CD4-positive, alpha-beta memory T cell (primary cell): Measurements from ENCODE around the gene MICAL2. TPM values are rescaled to one million over a fixed set of nuclear protein-coding genes. Genes with fewer than 3 reads are reported as not detected.

Experiments
- CTCF ChIA-PET: fragments of 350-600 bp; sonication (Branson Sonifier 250); formaldehyde crosslinking; loops from one replicate; lab custom pipeline; 2021; ENCODE audit warnings: inconsistent platforms; ENCODE audit not compliant: partially characterized antibody; lab: Charles Lee
- POLR2A ChIA-PET: fragments of 350-600 bp; sonication (Branson Sonifier 250); formaldehyde crosslinking; loops from one replicate; lab custom pipeline; 2021; ENCODE audit not compliant: partially characterized antibody; lab: Charles Lee
- DNase-seq, 5 donors: peaks; one replicate each; pipeline versions ENCODE4 v3.0.0 to v3.0.0-alpha.2; 2020 to 2022; ENCODE audit warnings: mixed read lengths in 1 of 5
- H3K27ac ChIP-seq: one replicate; pipeline ENCODE4 v1.7.0; 2013; ENCODE audit warnings: low read depth, low read length
- H3K27me3 ChIP-seq: 2 replicates; pipeline ENCODE4 v1.7.0; 2013; ENCODE audit warnings: mild to moderate bottlenecking, low read length, moderate library complexity; ENCODE audit not compliant: insufficient read depth
- H3K36me3 ChIP-seq: 2 replicates; pipeline ENCODE4 v1.7.0; 2013; ENCODE audit warnings: mild to moderate bottlenecking, low read length, moderate library complexity; ENCODE audit not compliant: insufficient read depth
- H3K4me1 ChIP-seq: 2 replicates; pipeline ENCODE4 v1.7.0; 2013; ENCODE audit warnings: mild to moderate bottlenecking, low read length, moderate library complexity; ENCODE audit not compliant: insufficient read depth
- H3K4me3 ChIP-seq, 2 donors: one replicate each; pipeline ENCODE4 v1.7.0; 2013; ENCODE audit warnings: low read length in 2 of 2, mild to moderate bottlenecking in 1 of 2
- H3K9me3 ChIP-seq, 2 donors: one replicate each; pipeline ENCODE4 v1.7.0; 2013; ENCODE audit warnings: low read length in 2 of 2, control low read depth in 1 of 2; ENCODE audit not compliant: control insufficient read depth in 1 of 2
- H3K27ac Mint-ChIP-seq, 7 donors: one replicate each; pipeline ENCODE4 v1.8.0; 2020 to 2021; ENCODE audit warnings: mixed read lengths in 7 of 7, mild to moderate bottlenecking in 6 of 7, inconsistent platforms in 3 of 7, moderate library complexity in 3 of 7
- H3K27me3 Mint-ChIP-seq, 2 donors: one replicate each; pipeline ENCODE4 v1.8.0; 2020 to 2021; ENCODE audit warnings: mixed read lengths in 2 of 2
- H3K36me3 Mint-ChIP-seq, 2 donors: one replicate each; pipeline ENCODE4 v1.8.0; 2020 to 2021; ENCODE audit warnings: mixed read lengths in 2 of 2, inconsistent platforms in 1 of 2, mild to moderate bottlenecking in 1 of 2
- H3K4me1 Mint-ChIP-seq, 4 donors: one replicate each; pipeline ENCODE4 v1.8.0; 2020 to 2021; ENCODE audit warnings: mixed read lengths in 4 of 4, mild to moderate bottlenecking in 1 of 4
- H3K4me3 Mint-ChIP-seq, 8 donors: one replicate each; pipeline ENCODE4 v1.8.0; 2020 to 2021; ENCODE audit warnings: mixed read lengths in 8 of 8, mild to moderate bottlenecking in 7 of 8, moderate library complexity in 6 of 8, inconsistent platforms in 3 of 8
- H3K9me3 Mint-ChIP-seq, 8 donors: one replicate each; pipeline ENCODE4 v1.8.0; 2020 to 2021; ENCODE audit warnings: mixed read lengths in 8 of 8, mild to moderate bottlenecking in 5 of 8, inconsistent platforms in 3 of 8, moderate library complexity in 1 of 8
- intact Hi-C: fragments of 100-400 bp; cut with micrococcal nuclease; formaldehyde crosslinking; loops from one replicate; pipeline ENCODE4 v1.15.1; 2023
- polyA plus RNA-seq, 2 donors: library from polyadenylated mRNA; unstranded; fragments of 300-500 nt; fragmentation: Illumina TruSeq; gene quantifications; one replicate each; pipeline ENCODE4 v1.2.3, GENCODE V29; 2021
- total RNA-seq, 2 experiments: library from RNA; stranded (reverse); gene quantifications; one replicate each; pipeline ENCODE4 v1.2.3, GENCODE V29; 2021

MICAL2 gene
- total and polyA plus RNA-seq, 4 experiments from 2014 or later: 10.9 to 38.8 (median 28.2) TPM

- Mint-ChIP-seq H3K27ac (no peak overlapping the region), H3K9me3 (peaks cover 0 to 4% (median 0%) of the 10 kb centered on the region in 8 donors), H3K27me3 (peaks cover 0 to 2% of the 10 kb centered on the region in 2 donors), H3K4me1 (peaks cover 7 to 28% (median 19%) of the 10 kb centered on the region in 4 donors), H3K36me3 (peaks cover 3 to 10% of the 10 kb centered on the region in 2 donors), H3K4me3 (no peak overlapping the region)
- Histone ChIP-seq H3K9me3 (no peaks in the 10 kb centered on the region), H3K4me3 (no peak overlapping the region), H3K36me3 (no peaks in the 10 kb centered on the region), H3K27ac (no peak overlapping the region), H3K4me1 (peaks cover 14% of the 10 kb centered on the region), H3K27me3 (no peaks in the 10 kb centered on the region)
- intact Hi-C loops: no loop called here
- ChIA-PET POLR2A (no interaction called here), CTCF (interaction anchor here (1.0 to 17.6 kb wide), 6 partner anchors 9 to 672 kb away, joined by 3 to 540 read pairs (median 28); no protein-coding TSS in a partner anchor)
- DNase-seq: no peak
These were observed 182.4 kb downstream of the MICAL2 start for GRCh38 chr11:12292766-12293165.

GRCh38 chr11:12293486-12293885 is 183.1 kb downstream of the MICAL2 start:
- Mint-ChIP-seq H3K27me3 (peaks cover 0 to 2% of the 10 kb centered on the region in 2 donors), H3K36me3 (peaks cover 3 to 13% of the 10 kb centered on the region in 2 donors), H3K4me1 (peaks cover 6 to 27% (median 17%) of the 10 kb centered on the region in 4 donors), H3K4me3 (no peak overlapping the region), H3K27ac (no peak overlapping the region), H3K9me3 (peaks cover 0 to 12% (median 4%) of the 10 kb centered on the region in 8 donors)
- H3K27ac ChIP-seq: no peak overlapping the region
- H3K36me3 ChIP-seq: no peaks in the 10 kb centered on the region
- intact Hi-C loops: no loop called here
- DNase-seq: no peak
- no peaks in the 10 kb centered on the region for H3K9me3 ChIP-seq
- ChIA-PET CTCF (interaction anchor here (1.1 to 17.6 kb wide), 4 partner anchors 13 to 672 kb away, joined by 3 to 540 read pairs (median 74); no protein-coding TSS in a partner anchor), POLR2A (no interaction called here)
- H3K4me1 ChIP-seq: peaks cover 14% of the 10 kb centered on the region
- H3K4me3 ChIP-seq: no peak overlapping the region
- H3K27me3 ChIP-seq: no peaks in the 10 kb centered on the region

- Histone ChIP-seq H3K4me3 (no peak overlapping the region), H3K4me1 (peaks cover 12% of the 10 kb centered on the region), H3K36me3 (no peaks in the 10 kb centered on the region), H3K27me3 (no peaks in the 10 kb centered on the region), H3K27ac (no peak overlapping the region), H3K9me3 (no peaks in the 10 kb centered on the region)
- ChIA-PET CTCF (interaction anchor here (1.3 kb wide), 1 partner anchor 11 kb away, joined by 4 read pairs; no protein-coding TSS in a partner anchor), POLR2A (no interaction called here)
- Mint-ChIP-seq H3K4me1 (peaks cover 4 to 20% (median 13%) of the 10 kb centered on the region in 4 donors), H3K27ac (no peak overlapping the region), H3K4me3 (no peak overlapping the region), H3K36me3 (peaks cover 6 to 21% of the 10 kb centered on the region in 2 donors), H3K9me3 (peaks cover 0 to 22% (median 11%) of the 10 kb centered on the region in 8 donors), H3K27me3 (peaks cover 0 to 2% of the 10 kb centered on the region in 2 donors)
- no peak for DNase-seq
- intact Hi-C loops: no loop called here
These were observed 184.2 kb downstream of the MICAL2 start for GRCh38 chr11:12294613-12295012.

- H3K9me3 Mint-ChIP-seq: peaks cover 0 to 26% (median 13%) of the 10 kb centered on the region in 8 donors
- no peak overlapping the region for H3K27ac ChIP-seq
These were observed 185.6 kb downstream of the MICAL2 start for GRCh38 chr11:12295943-12296342.

GRCh38 chr11:12298610-12299009 is 188.2 kb downstream of the MICAL2 start:
- Histone ChIP-seq H3K27me3 (no peaks in the 10 kb centered on the region), H3K27ac (no peak overlapping the region), H3K4me3 (no peak overlapping the region), H3K4me1 (no peaks in the 10 kb centered on the region), H3K36me3 (no peaks in the 10 kb centered on the region), H3K9me3 (no peaks in the 10 kb centered on the region)
- no peak overlapping the region for H3K27ac Mint-ChIP-seq
- H3K4me1 Mint-ChIP-seq: no peaks in the 10 kb centered on the region
- ChIA-PET CTCF (no interaction called here), POLR2A (no interaction called here)
- intact Hi-C loops: no loop called here
- no peaks in the 10 kb centered on the region for H3K27me3 Mint-ChIP-seq
- peaks cover 0 to 26% (median 13%) of the 10 kb centered on the region in 8 donors for H3K9me3 Mint-ChIP-seq
- H3K36me3 Mint-ChIP-seq: peaks cover 7 to 18% of the 10 kb centered on the region in 2 donors
- DNase-seq: no peak
- no peak overlapping the region for H3K4me3 Mint-ChIP-seq

More at GRCh38 chr11:12295943-12296342, 185.6 kb downstream of the MICAL2 start:
- peaks cover 0 to 7% (median 3%) of the 10 kb centered on the region in 4 donors for H3K4me1 Mint-ChIP-seq
- no peak overlapping the region for H3K4me3 Mint-ChIP-seq
- H3K36me3 ChIP-seq: no peaks in the 10 kb centered on the region
- H3K27me3 Mint-ChIP-seq: no peaks in the 10 kb centered on the region
- H3K27ac Mint-ChIP-seq: no peak overlapping the region
- no peaks in the 10 kb centered on the region for H3K4me1 ChIP-seq
- no peaks in the 10 kb centered on the region for H3K9me3 ChIP-seq
- no peak overlapping the region for H3K4me3 ChIP-seq
- ChIA-PET POLR2A (no interaction called here), CTCF (interaction anchor here (1.3 to 1.5 kb wide), 2 partner anchors 12 to 15 kb away, joined by 4 read pairs; no protein-coding TSS in a partner anchor)
- intact Hi-C loops: no loop called here
- DNase-seq: no peak
- peaks cover 6 to 24% of the 10 kb centered on the region in 2 donors for H3K36me3 Mint-ChIP-seq
- no peaks in the 10 kb centered on the region for H3K27me3 ChIP-seq

GRCh38 chr11:12301379-12301778 is 191.0 kb downstream of the MICAL2 start:
- ChIA-PET CTCF (interaction anchor here (1.1 to 1.4 kb wide), 2 partner anchors 9 to 12 kb away, joined by 3 to 6 read pairs; no protein-coding TSS in a partner anchor), POLR2A (no interaction called here)
- no peak overlapping the region for H3K4me3 Mint-ChIP-seq
- H3K27me3 ChIP-seq: no peaks in the 10 kb centered on the region
- H3K36me3 ChIP-seq: no peaks in the 10 kb centered on the region
- peaks cover 0 to 26% (median 13%) of the 10 kb centered on the region in 8 donors for H3K9me3 Mint-ChIP-seq
- H3K27ac ChIP-seq: no peak overlapping the region
- H3K27me3 Mint-ChIP-seq: no peaks in the 10 kb centered on the region
- H3K4me1 ChIP-seq: no peaks in the 10 kb centered on the region
- H3K9me3 ChIP-seq: no peaks in the 10 kb centered on the region
- no peak for DNase-seq
- no peaks in the 10 kb centered on the region for H3K4me1 Mint-ChIP-seq
- H3K27ac Mint-ChIP-seq: no peak overlapping the region
- peaks cover 7 to 20% of the 10 kb centered on the region in 2 donors for H3K36me3 Mint-ChIP-seq
- intact Hi-C loops: no loop called here
- no peak overlapping the region for H3K4me3 ChIP-seq

- Mint-ChIP-seq H3K27me3 (no peaks in the 10 kb centered on the region), H3K4me1 (no peaks in the 10 kb centered on the region), H3K36me3 (peaks cover 4 to 14% of the 10 kb centered on the region in 2 donors), H3K9me3 (peaks cover 0 to 14% (median 9%) of the 10 kb centered on the region in 8 donors), H3K4me3 (no peak overlapping the region), H3K27ac (no peak overlapping the region)
- no peak for DNase-seq
- Histone ChIP-seq H3K27me3 (no peaks in the 10 kb centered on the region), H3K36me3 (no peaks in the 10 kb centered on the region), H3K4me1 (no peaks in the 10 kb centered on the region), H3K9me3 (no peaks in the 10 kb centered on the region), H3K27ac (no peak overlapping the region), H3K4me3 (no peak overlapping the region)
- intact Hi-C loops: no loop called here
- ChIA-PET CTCF (no interaction called here), POLR2A (no interaction called here)
These were observed 193.2 kb downstream of the MICAL2 start for GRCh38 chr11:12303421-12304149.
